ENCODE data around the gene SPDYE18. TPM values are rescaled to one million over a fixed set of nuclear protein-coding genes. Genes with fewer than 3 reads are reported as not detected.
"Not testable (repeated sequence)": the region's sequence is repeated elsewhere in the genome, so short reads cannot be mapped to it uniquely, and the experiment has no call there.

The SPDYE18 gene
- polyA plus RNA-seq, 1 of the 3 experiments (the other 2 are of a cell fraction): 0.48 TPM

DNA sequence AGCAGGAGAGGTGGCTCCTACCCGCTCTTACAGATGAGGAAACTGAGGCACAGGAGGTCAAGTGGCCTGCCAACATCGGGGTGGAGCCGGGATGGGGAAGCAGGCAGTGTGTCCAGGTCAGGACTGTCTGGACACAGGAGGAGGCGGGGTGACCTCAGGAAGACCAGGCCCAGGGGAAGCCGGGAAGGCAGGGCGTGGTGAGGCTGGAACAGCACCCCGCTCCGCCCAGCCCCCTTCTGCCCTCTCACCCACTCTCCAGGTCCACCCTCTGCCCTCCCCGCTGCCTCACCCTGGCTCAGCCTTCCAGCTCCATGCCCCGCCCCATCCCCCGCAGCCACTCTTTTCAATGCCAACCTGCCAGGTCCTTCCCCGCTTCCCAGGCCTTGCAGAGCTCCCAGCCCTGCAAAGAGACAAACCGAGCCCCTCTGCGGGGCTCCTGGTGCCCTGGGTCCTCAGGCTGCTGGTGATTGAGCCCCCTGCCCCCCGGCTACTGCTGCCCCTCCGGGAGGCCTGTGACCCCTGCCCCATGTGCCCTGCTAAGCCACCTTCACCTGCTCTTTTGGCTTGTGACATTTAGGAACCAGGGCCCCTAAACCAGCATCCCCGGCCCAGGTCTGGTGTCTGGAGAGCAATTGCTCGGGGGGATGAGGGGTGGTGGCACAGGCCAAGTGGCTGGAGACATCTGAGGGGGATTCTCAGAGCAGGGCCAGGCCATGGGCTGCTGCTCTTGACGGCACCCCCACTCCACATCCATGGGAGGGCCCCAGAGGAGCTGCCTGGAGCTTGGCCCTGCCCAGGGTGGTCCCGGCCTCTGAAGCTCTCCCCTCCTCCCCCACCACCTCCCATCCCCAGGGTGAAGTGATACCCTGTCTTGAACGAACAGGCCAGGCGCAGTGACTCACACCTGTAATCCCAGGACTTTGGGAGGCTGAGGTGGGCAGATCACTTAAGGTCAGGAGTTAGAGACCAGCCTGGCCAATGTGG, 55.9 kb downstream of the SPDYE18 start:
- H4K20me1 ChIP-seq (ENCODE audit: insufficient read depth); H3K9me2 ChIP-seq; H3K4me3 ChIP-seq (ENCODE audit: low read depth in 2 of 2, low read length in 1 of 2); H3K27me3 ChIP-seq (ENCODE audit: insufficient read depth); DNase-seq; H3K4me1 ChIP-seq (ENCODE audit: control insufficient read depth in 1 of 2, insufficient read depth in 2 of 2, low read depth in 1 of 2, low read length in 1 of 2); H3F3A ChIP-seq (replicated peaks; ENCODE audit: insufficient read depth); H3K79me2 ChIP-seq (ENCODE audit: insufficient read depth); H3K27ac ChIP-seq (ENCODE audit: low read depth in 2 of 2, low read length in 1 of 2); H2AFZ ChIP-seq (ENCODE audit: low read depth); POLR2A ChIA-PET; H3K9ac ChIP-seq; H3K36me3 ChIP-seq (replicated peaks in 1 of 2; ENCODE audit: control insufficient read depth in 1 of 2, insufficient read depth in 2 of 2, low read length in 1 of 2); H3K9me3 ChIP-seq; H3K4me2 ChIP-seq; CTCF ChIA-PET: not testable (repeated sequence)
- 84% methylated on average over 9 of the region's 22 CpGs for WGBS (ENCODE audit: low lambda C conversion rate)

DNA sequence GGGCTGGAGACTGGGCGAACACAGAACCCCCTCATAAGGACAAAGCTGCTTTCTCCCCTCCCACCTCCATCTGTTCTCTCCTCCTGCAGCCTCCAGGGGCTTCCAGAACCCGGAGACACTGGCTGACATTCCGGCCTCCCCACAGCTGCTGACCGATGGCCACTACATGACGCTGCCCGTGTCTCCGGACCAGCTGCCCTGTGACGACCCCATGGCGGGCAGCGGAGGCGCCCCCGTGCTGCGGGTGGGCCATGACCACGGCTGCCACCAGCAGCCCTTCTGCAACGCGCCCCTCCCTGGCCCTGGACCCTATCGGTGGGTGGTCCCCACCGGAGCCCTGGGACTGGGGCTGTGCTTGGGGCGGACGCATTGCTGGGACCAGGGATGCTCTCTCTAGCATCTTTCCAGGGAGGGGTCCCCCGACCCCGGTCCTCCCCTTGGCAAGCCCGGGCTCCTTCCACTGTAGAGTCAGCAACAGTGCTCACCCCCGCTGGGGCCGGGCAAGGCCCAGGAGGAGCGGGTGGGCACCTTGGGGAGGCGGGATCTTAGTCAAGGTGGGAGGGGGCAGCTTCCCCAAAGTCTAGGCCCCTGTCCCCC, 56.8 kb downstream of the SPDYE18 start:
- H3K9ac ChIP-seq; H3K27ac ChIP-seq (ENCODE audit: low read depth in 2 of 2, low read length in 1 of 2); H3K9me2 ChIP-seq; H2AFZ ChIP-seq (ENCODE audit: low read depth); H3K9me3 ChIP-seq; H3F3A ChIP-seq (replicated peaks; ENCODE audit: insufficient read depth); DNase-seq; H3K27me3 ChIP-seq (ENCODE audit: insufficient read depth); H3K36me3 ChIP-seq (replicated peaks in 1 of 2; ENCODE audit: control insufficient read depth in 1 of 2, insufficient read depth in 2 of 2, low read length in 1 of 2); H3K79me2 ChIP-seq (ENCODE audit: insufficient read depth); H3K4me2 ChIP-seq; POLR2A ChIA-PET; H4K20me1 ChIP-seq (ENCODE audit: insufficient read depth); CTCF ChIA-PET; H3K4me3 ChIP-seq (ENCODE audit: low read depth in 2 of 2, low read length in 1 of 2); H3K4me1 ChIP-seq (ENCODE audit: control insufficient read depth in 1 of 2, insufficient read depth in 2 of 2, low read depth in 1 of 2, low read length in 1 of 2): not testable (repeated sequence)
- 86% methylated on average over 19 of the region's 27 CpGs for WGBS (ENCODE audit: low lambda C conversion rate)

DNA sequence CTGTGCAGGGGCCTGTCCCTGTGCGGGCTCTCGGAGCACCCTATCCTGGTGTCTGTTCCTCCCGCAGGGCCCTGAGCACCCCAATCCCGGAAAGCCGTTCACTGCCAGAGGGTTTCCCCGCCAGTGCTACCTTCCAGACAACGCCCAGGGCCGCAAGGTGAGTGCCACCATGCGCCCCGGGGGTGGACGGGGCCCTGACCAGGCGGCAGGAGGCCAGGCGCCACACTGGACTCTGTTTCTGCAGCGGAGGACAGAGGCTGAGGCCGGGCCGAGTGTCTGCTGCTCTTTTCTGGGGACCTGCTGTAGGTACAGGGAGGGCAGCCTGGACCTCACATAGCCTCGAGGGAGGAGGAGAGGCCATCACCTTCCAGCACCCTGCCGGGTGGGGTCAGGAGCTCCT, 58.2 kb downstream of the SPDYE18 start:
- WGBS (ENCODE audit: low lambda C conversion rate): 89% methylated on average over 3 of the region's 18 CpGs
- H3K4me2 ChIP-seq; H3K9me2 ChIP-seq; CTCF ChIA-PET; H3K9ac ChIP-seq; H3K4me1 ChIP-seq (ENCODE audit: control insufficient read depth in 1 of 2, insufficient read depth in 2 of 2, low read depth in 1 of 2, low read length in 1 of 2); H4K20me1 ChIP-seq (ENCODE audit: insufficient read depth); H3F3A ChIP-seq (replicated peaks; ENCODE audit: insufficient read depth); H2AFZ ChIP-seq (ENCODE audit: low read depth); H3K36me3 ChIP-seq (replicated peaks in 1 of 2; ENCODE audit: control insufficient read depth in 1 of 2, insufficient read depth in 2 of 2, low read length in 1 of 2); H3K4me3 ChIP-seq (ENCODE audit: low read depth in 2 of 2, low read length in 1 of 2); H3K27ac ChIP-seq (ENCODE audit: low read depth in 2 of 2, low read length in 1 of 2); H3K79me2 ChIP-seq (ENCODE audit: insufficient read depth); H3K27me3 ChIP-seq (ENCODE audit: insufficient read depth); H3K9me3 ChIP-seq; POLR2A ChIA-PET; DNase-seq: not testable (repeated sequence)

DNA sequence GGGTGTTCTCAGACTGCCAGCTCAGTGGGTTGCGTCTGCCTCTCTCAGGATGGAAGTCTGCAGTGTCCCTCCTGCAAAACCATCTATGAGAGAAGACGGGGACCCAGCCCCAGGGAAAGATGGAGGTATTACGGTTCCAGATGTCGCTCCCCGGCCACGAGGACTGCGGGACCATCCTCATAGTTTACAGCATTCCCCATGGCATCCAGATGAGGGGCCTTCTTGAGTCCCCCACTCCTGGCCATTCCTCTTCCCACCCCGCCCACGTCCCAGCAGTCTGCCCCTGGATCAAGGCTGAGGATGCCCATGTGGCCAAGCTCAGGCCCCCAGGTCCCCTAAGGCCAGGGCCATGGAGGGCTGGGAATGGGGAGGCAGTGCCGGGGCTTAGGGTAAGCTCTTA, 59.1 kb downstream of the SPDYE18 start:
- CTCF ChIA-PET; H3F3A ChIP-seq (replicated peaks; ENCODE audit: insufficient read depth); H3K9ac ChIP-seq; H3K4me1 ChIP-seq (ENCODE audit: control insufficient read depth in 1 of 2, insufficient read depth in 2 of 2, low read depth in 1 of 2, low read length in 1 of 2); H3K27ac ChIP-seq (ENCODE audit: low read depth in 2 of 2, low read length in 1 of 2); H2AFZ ChIP-seq (ENCODE audit: low read depth); H3K27me3 ChIP-seq (ENCODE audit: insufficient read depth); POLR2A ChIA-PET; H3K9me2 ChIP-seq; H3K79me2 ChIP-seq (ENCODE audit: insufficient read depth); H4K20me1 ChIP-seq (ENCODE audit: insufficient read depth); H3K36me3 ChIP-seq (replicated peaks in 1 of 2; ENCODE audit: control insufficient read depth in 1 of 2, insufficient read depth in 2 of 2, low read length in 1 of 2); H3K4me3 ChIP-seq (ENCODE audit: low read depth in 2 of 2, low read length in 1 of 2); H3K4me2 ChIP-seq; H3K9me3 ChIP-seq: not testable (repeated sequence)
- DNase-seq: peak; percentile 16
- 98% methylated on average over 9 of the region's 10 CpGs for WGBS (ENCODE audit: low lambda C conversion rate)

DNA sequence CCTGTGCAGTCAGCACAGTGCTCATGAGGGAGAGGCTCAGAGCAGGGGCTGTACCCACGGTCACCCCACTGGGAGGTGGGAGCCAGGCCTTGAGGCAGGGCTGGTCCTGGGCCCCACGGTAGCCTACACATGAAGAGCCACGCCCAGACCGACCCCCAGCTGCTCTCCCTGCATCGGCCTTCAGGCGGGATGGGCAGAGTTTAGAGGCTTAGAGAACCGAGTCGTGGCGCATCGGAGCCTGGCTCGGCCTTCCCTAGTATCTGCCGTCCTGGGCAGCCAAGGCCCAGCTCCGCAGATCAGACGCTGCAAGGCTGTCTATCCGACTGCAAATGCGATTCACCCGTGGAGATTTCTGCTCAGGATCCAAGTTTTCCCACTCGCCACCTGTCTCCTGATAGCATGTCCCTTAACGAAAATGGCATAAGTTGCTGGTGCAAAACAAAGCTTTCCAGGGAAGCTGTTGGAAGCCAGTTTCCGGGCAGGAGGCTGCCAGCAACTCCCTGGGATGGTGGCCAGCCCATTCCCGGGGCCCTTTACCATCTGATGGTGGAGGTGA, 59.6 kb downstream of the SPDYE18 start:
- H3K4me3 ChIP-seq (ENCODE audit: low read depth in 2 of 2, low read length in 1 of 2); H3K4me2 ChIP-seq; H3K36me3 ChIP-seq (replicated peaks in 1 of 2; ENCODE audit: control insufficient read depth in 1 of 2, insufficient read depth in 2 of 2, low read length in 1 of 2); H3K9me2 ChIP-seq; H3K9ac ChIP-seq; H3K79me2 ChIP-seq (ENCODE audit: insufficient read depth); H3K27me3 ChIP-seq (ENCODE audit: insufficient read depth); H3K27ac ChIP-seq (ENCODE audit: low read depth in 2 of 2, low read length in 1 of 2); H4K20me1 ChIP-seq (ENCODE audit: insufficient read depth); CTCF ChIA-PET; DNase-seq; H3K9me3 ChIP-seq; POLR2A ChIA-PET; H3F3A ChIP-seq (replicated peaks; ENCODE audit: insufficient read depth); H3K4me1 ChIP-seq (ENCODE audit: control insufficient read depth in 1 of 2, insufficient read depth in 2 of 2, low read depth in 1 of 2, low read length in 1 of 2); H2AFZ ChIP-seq (ENCODE audit: low read depth): not testable (repeated sequence)
- WGBS (ENCODE audit: low lambda C conversion rate): 89% methylated on average over 17 of the region's 21 CpGs

DNA sequence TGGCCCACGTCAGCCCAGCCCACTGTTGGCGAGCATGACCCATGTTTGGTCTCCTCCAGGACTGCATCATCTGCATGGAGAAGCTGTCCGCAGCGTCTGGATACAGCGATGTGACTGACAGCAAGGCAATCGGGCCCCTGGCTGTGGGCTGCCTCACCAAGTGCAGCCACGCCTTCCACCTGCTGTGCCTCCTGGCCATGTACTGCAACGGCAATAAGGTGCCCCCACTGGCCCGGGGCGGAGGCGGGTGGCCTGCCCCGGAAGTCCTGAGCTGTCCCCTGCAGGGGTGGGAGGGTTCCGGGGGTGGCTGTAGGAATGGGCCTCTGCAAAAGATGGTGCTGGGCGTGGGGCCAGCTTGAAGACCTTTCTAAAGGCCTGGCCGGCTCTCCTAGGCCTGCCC, 60.3 kb downstream of the SPDYE18 start:
- H3K79me2 ChIP-seq (ENCODE audit: insufficient read depth); H3K4me1 ChIP-seq (ENCODE audit: control insufficient read depth in 1 of 2, insufficient read depth in 2 of 2, low read depth in 1 of 2, low read length in 1 of 2); H3F3A ChIP-seq (replicated peaks; ENCODE audit: insufficient read depth); H3K9me3 ChIP-seq; H2AFZ ChIP-seq (ENCODE audit: low read depth); H3K4me3 ChIP-seq (ENCODE audit: low read depth in 2 of 2, low read length in 1 of 2); POLR2A ChIA-PET; H3K36me3 ChIP-seq (replicated peaks in 1 of 2; ENCODE audit: control insufficient read depth in 1 of 2, insufficient read depth in 2 of 2, low read length in 1 of 2); H3K4me2 ChIP-seq; H4K20me1 ChIP-seq (ENCODE audit: insufficient read depth); H3K27ac ChIP-seq (ENCODE audit: low read depth in 2 of 2, low read length in 1 of 2); CTCF ChIA-PET; H3K9me2 ChIP-seq; H3K9ac ChIP-seq; H3K27me3 ChIP-seq (ENCODE audit: insufficient read depth): not testable (repeated sequence)
- WGBS (ENCODE audit: low lambda C conversion rate): 82% methylated on average over 10 of the region's 15 CpGs
- peak; percentile 9 for DNase-seq
